ENCODE results near the gene MCM8.

DNA sequence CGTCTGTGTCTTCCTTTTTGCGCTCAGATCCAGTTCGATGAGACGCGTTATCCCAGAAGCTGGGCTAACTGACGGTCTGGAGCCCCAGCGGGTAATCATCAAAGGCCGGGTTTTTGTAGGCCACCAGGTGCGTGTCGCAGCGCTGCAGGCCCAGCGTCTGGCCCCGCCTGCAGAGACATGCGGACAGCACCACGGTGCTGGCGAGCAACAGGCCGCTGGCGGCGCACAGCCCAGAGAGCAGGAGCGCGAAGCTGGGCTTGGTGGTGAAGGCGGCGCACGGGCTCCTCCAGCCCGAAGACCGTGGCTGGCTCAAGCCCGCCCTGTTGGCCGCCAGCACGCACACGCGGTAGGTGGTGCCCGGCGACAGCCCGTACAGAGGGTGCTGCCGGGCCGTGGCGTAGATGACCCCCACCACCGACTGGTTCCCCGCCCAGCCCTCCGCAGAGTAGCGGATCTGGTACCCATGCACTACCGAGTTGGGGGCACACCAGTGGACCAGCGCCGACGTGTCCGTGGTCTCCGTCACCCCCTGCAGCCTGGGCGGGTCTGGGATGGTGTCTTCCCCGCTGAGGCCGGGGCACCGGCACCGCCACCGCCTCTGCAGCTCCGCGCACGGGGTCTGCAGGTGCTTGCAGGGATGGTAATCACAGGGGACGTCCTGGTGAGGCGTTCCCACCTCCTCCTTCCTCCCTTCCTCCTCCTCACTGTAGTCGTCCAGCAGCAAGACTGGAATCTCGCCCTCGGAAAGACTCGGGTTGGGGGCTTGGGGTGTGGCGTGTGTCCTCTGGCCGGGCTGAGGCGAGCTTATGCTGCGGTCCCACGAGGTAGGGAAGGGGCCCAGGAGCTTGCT, 90.7 kb downstream of the MCM8 start:
- TF ChIP-seq, protein P1, sequence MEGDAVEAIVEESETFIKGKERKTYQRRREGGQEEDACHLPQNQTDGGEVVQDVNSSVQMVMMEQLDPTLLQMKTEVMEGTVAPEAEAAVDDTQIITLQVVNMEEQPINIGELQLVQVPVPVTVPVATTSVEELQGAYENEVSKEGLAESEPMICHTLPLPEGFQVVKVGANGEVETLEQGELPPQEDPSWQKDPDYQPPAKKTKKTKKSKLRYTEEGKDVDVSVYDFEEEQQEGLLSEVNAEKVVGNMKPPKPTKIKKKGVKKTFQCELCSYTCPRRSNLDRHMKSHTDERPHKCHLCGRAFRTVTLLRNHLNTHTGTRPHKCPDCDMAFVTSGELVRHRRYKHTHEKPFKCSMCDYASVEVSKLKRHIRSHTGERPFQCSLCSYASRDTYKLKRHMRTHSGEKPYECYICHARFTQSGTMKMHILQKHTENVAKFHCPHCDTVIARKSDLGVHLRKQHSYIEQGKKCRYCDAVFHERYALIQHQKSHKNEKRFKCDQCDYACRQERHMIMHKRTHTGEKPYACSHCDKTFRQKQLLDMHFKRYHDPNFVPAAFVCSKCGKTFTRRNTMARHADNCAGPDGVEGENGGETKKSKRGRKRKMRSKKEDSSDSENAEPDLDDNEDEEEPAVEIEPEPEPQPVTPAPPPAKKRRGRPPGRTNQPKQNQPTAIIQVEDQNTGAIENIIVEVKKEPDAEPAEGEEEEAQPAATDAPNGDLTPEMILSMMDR (IDR thresholded peaks at IDR 0.05; ENCODE audit: borderline replicate concordance, extremely low read depth, low read length, poor library complexity, severe bottlenecking): no peak
- TF ChIP-seq EZH2 (IDR thresholded peaks at IDR 0.05; ENCODE audit: borderline replicate concordance, low read depth, low read length, severe bottlenecking): no peak
